Sigmoid colon (tissue), 4 donors: ENCODE data around the gene MLC1.

Experiments used
- EP300 ChIP-seq, 4 donors: sonication (generic); formaldehyde crosslinking; IDR thresholded peaks; one replicate each; pipeline ENCODE4 v1.6.1; 2017; ENCODE audit warnings: antibody characterized with exemption in 4 of 4
- POLR2A ChIP-seq, 2 donors: fragments of 450-650 bp; IDR thresholded peaks; one replicate each; pipeline ENCODE4 v1.6.1; 2016; ENCODE audit warnings: antibody characterized with exemption in 2 of 2, mild to moderate bottlenecking in 2 of 2, moderate library complexity in 2 of 2

GRCh38 chr22:50039669-50040443 is 45.4 kb downstream of the MLC1 start:
- TF ChIP-seq EP300 (IDR thresholded peaks at IDR 0.05) = no peak
- no peak for TF ChIP-seq POLR2A (IDR thresholded peaks at IDR 0.05)
